ENCODE data around the gene SYNGR2. TPM values are rescaled to one million over a fixed set of nuclear protein-coding genes. Genes with fewer than 3 reads are reported as not detected.

The SYNGR2 gene
- total and polyA plus RNA-seq, 2 donors (not counting 1 experiment from before 2014, with no cell fraction given), result 390 to 442 TPM

DNA sequence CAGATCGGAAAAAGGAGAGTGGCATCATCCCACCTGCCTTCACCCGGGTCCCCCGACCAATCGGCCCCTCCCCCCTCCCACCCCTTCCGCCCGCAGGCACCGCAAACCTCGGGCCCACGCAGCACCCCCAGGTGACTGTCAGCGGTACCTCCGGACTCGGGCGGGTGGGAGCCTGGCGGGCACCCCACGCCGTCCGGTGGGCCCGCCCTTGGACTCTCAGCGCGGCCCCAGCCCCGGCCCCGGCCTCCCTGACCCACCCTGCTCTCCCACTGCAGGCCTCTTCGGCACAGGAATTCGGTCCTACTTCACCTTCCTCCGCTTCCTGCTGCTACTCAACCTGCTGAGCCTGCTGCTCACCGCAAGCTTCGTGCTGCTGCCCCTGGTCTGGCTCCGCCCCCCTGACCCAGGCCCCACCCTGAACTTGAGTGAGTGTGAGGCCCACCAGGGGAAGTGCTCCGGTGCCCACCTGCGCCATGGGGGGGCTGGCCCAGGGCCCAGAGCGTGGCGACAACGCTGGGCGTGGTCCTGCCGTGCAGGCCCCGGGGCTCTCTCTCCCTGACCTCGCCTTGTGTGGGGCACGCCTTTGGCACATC is 36.2 kb upstream of the SYNGR2 start:
- peaks cover 0 to 54% of the 10 kb centered on the region in 2 experiments for H3K36me3 ChIP-seq (replicated peaks in 1 of 2; ENCODE audit: control extremely low read depth in 1 of 2, control insufficient read depth in 1 of 2, extremely low read depth in 1 of 2, insufficient read depth in 2 of 2, low read length in 1 of 2)
- intact Hi-C loops (cut with micrococcal nuclease), result loop anchor here (1.0 to 10.0 kb wide), 8 partner anchors 8 to 1703 kb away; partner anchors contain the start of genes C17orf99, CBX4 and SYNGR2
- Mint-ChIP-seq H3K4me3 (peak overlapping the region; percentile 99), H3K9me3 (ENCODE audit: insufficient read depth) (no peaks in the 10 kb centered on the region), H3K27me3 (no peaks in the 10 kb centered on the region), H3K27ac (peak overlapping the region; percentile 95), H3K4me1 (peaks cover 70% of the 10 kb centered on the region)
- TF ChIP-seq EZH2 (IDR thresholded peaks at IDR 0.05; ENCODE audit: borderline replicate concordance, insufficient read depth, low read depth, low read length, poor library complexity, severe bottlenecking), result no peak
- TF ChIP-seq, protein P1, sequence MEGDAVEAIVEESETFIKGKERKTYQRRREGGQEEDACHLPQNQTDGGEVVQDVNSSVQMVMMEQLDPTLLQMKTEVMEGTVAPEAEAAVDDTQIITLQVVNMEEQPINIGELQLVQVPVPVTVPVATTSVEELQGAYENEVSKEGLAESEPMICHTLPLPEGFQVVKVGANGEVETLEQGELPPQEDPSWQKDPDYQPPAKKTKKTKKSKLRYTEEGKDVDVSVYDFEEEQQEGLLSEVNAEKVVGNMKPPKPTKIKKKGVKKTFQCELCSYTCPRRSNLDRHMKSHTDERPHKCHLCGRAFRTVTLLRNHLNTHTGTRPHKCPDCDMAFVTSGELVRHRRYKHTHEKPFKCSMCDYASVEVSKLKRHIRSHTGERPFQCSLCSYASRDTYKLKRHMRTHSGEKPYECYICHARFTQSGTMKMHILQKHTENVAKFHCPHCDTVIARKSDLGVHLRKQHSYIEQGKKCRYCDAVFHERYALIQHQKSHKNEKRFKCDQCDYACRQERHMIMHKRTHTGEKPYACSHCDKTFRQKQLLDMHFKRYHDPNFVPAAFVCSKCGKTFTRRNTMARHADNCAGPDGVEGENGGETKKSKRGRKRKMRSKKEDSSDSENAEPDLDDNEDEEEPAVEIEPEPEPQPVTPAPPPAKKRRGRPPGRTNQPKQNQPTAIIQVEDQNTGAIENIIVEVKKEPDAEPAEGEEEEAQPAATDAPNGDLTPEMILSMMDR (IDR thresholded peaks at IDR 0.05), result peak; percentile 27
- peak overlapping the region; percentile 100 for H3K4me2 ChIP-seq (replicated peaks; ENCODE audit: low read depth, low read length, poor library complexity, severe bottlenecking)
- peaks cover 77% of the 10 kb centered on the region for H4K20me1 ChIP-seq (ENCODE audit: control insufficient read depth, insufficient read depth, low read length, poor library complexity, severe bottlenecking)
- under 1% methylated on average over 37 of the region's 38 CpGs for WGBS (ENCODE audit: insufficient coverage)
- H3K9me3 ChIP-seq (ENCODE audit: control extremely low read depth in 1 of 3, control insufficient read depth in 2 of 3, insufficient read depth in 1 of 3, low read length in 2 of 3), result no peaks in the 10 kb centered on the region
- ATAC-seq (ENCODE audit: low read depth) (peak; percentile 61), DNase-seq (peak; percentile 94)
- ChIA-PET CTCF (interaction anchor here (1.0 to 14.1 kb wide), 2 partner anchors 10 to 45 kb away, joined by 3 to 357 read pairs; partner anchors contain the start of genes SYNGR2 and TK1), POLR2A (interaction anchor here (0.6 to 22.6 kb wide), 8 partner anchors 9 to 603 kb away, joined by 3 to 432 read pairs (median 6); partner anchors contain the start of gene SYNGR2)
- peaks cover 53 to 79% of the 10 kb centered on the region in 2 donors for H3K4me1 ChIP-seq (ENCODE audit: control insufficient read depth in 2 of 2, insufficient read depth in 2 of 2, low read length in 2 of 2)
- no peaks in the 10 kb centered on the region for H3K27me3 ChIP-seq (replicated peaks in 1 of 4; ENCODE audit: control extremely low read depth in 1 of 4, control insufficient read depth in 3 of 4, insufficient read depth in 4 of 4, low read length in 3 of 4)
- peak overlapping the region; percentile 88 to 92 for H3K27ac ChIP-seq (ENCODE audit: low read length in 2 of 2)
- H2AFZ ChIP-seq (ENCODE audit: insufficient read depth, low read depth, low read length, poor library complexity, severe bottlenecking), result no peak overlapping the region
- peak overlapping the region in 4 of 5 experiments; percentile 85 to 96 (median 92) for H3K4me3 ChIP-seq (ENCODE audit: control extremely low read depth in 1 of 5, extremely low read depth in 1 of 5, insufficient read depth in 1 of 5, low read depth in 2 of 5, low read length in 4 of 5)
- H3K9ac ChIP-seq (ENCODE audit: low read length), result peak overlapping the region; percentile 91
- peaks cover 76% of the 10 kb centered on the region for H3K79me2 ChIP-seq (ENCODE audit: control insufficient read depth, insufficient read depth, low read length)

DNA sequence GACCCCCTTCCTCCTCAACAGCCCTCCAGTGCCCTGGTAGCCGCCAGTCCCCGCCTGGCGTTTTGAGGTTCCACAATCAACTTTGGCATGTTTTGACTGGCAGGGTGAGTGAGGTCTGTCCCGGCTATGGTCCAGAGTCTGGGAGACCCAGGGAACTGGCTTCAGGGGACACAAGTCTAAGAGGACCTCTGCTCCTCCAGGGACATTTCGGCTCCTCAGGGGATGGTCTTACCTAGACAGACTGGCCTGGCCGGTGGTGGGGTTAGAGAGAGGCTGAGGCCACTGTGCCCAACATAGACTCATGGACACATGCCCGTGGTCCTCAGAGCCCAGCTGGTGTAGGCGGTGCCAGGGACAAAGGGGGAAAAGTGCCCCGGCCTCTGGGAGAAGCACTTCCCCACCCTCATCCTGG is 35.6 kb upstream of the SYNGR2 start:
- TF ChIP-seq, protein P1 (IDR thresholded peaks at IDR 0.05), result no peak
- TF ChIP-seq EZH2 (IDR thresholded peaks at IDR 0.05; ENCODE audit: borderline replicate concordance, insufficient read depth, low read depth, low read length, poor library complexity, severe bottlenecking), result no peak
- peak overlapping the region; percentile 88 to 92 for H3K27ac ChIP-seq (ENCODE audit: low read length in 2 of 2)
- ChIA-PET POLR2A (interaction anchor here (0.9 to 22.6 kb wide), 7 partner anchors 9 to 42 kb away, joined by 5 to 432 read pairs (median 9); partner anchors contain the start of gene SYNGR2), CTCF (interaction anchor here (1.0 to 14.1 kb wide), 5 partner anchors 8 to 45 kb away, joined by 3 to 357 read pairs (median 25); partner anchors contain the start of genes SYNGR2 and TK1)
- peaks cover 0 to 60% of the 10 kb centered on the region in 2 experiments for H3K36me3 ChIP-seq (replicated peaks in 1 of 2; ENCODE audit: control extremely low read depth in 1 of 2, control insufficient read depth in 1 of 2, extremely low read depth in 1 of 2, insufficient read depth in 2 of 2, low read length in 1 of 2)
- no peaks in the 10 kb centered on the region for H3K27me3 Mint-ChIP-seq
- peak overlapping the region; percentile 100 for H3K4me2 ChIP-seq (replicated peaks; ENCODE audit: low read depth, low read length, poor library complexity, severe bottlenecking)
- H3K9me3 Mint-ChIP-seq (ENCODE audit: insufficient read depth), result no peaks in the 10 kb centered on the region
- WGBS (ENCODE audit: insufficient coverage), result 78% methylated on average over 4 of the region's 9 CpGs
- peak overlapping the region; percentile 95 for H3K27ac Mint-ChIP-seq
- peak overlapping the region; percentile 5 to 96 (median 89) for H3K4me3 ChIP-seq (ENCODE audit: control extremely low read depth in 1 of 5, extremely low read depth in 1 of 5, insufficient read depth in 1 of 5, low read depth in 2 of 5, low read length in 4 of 5)
- H3K9me3 ChIP-seq (ENCODE audit: control extremely low read depth in 1 of 3, control insufficient read depth in 2 of 3, insufficient read depth in 1 of 3, low read length in 2 of 3), result no peaks in the 10 kb centered on the region
- peak overlapping the region; percentile 91 for H3K9ac ChIP-seq (ENCODE audit: low read length)
- peak overlapping the region; percentile 99 for H3K4me3 Mint-ChIP-seq
- intact Hi-C loops (cut with micrococcal nuclease), result loop anchor here (1.0 to 10.0 kb wide), 8 partner anchors 8 to 1702 kb away; partner anchors contain the start of genes C17orf99, CBX4 and SYNGR2
- DNase-seq, result no peak
- no peak for ATAC-seq (ENCODE audit: low read depth)
- no peaks in the 10 kb centered on the region for H3K27me3 ChIP-seq (replicated peaks in 1 of 4; ENCODE audit: control extremely low read depth in 1 of 4, control insufficient read depth in 3 of 4, insufficient read depth in 4 of 4, low read length in 3 of 4)
- peaks cover 70% of the 10 kb centered on the region for H3K4me1 Mint-ChIP-seq
- peaks cover 77% of the 10 kb centered on the region for H4K20me1 ChIP-seq (ENCODE audit: control insufficient read depth, insufficient read depth, low read length, poor library complexity, severe bottlenecking)
- peaks cover 70% of the 10 kb centered on the region for H3K79me2 ChIP-seq (ENCODE audit: control insufficient read depth, insufficient read depth, low read length)
- H2AFZ ChIP-seq (ENCODE audit: insufficient read depth, low read depth, low read length, poor library complexity, severe bottlenecking), result no peak overlapping the region
- H3K4me1 ChIP-seq (ENCODE audit: control insufficient read depth in 2 of 2, insufficient read depth in 2 of 2, low read length in 2 of 2), result peaks cover 58 to 79% of the 10 kb centered on the region in 2 donors

Data from B cell (primary cell).